Endothelial cell of umbilical vein (primary cell): ENCODE measurements around the gene PLPPR2. TPM values are rescaled to one million over a fixed set of nuclear protein-coding genes. Genes with fewer than 3 reads are reported as not detected.

ENCODE experiments used
- BruUV-seq: library from RNA; stranded (reverse); fragments of 400-500 nt; replicated peaks from 2 replicates; lab custom pipeline; 2021; lab: Mats Ljungman, UMichigan
- CTCF ChIA-PET: fragments of 300-600, 350-600 bp; sonication (Branson Sonifier 250); formaldehyde crosslinking; loops from one replicate; lab custom pipeline; 2021; ENCODE audit warnings: antibody characterized with exemption, inconsistent platforms; lab: Charles Lee
- POLR2A ChIA-PET: fragments of 300-600, 350-600 bp; sonication (Branson Sonifier 250); formaldehyde crosslinking; loops from one replicate; lab custom pipeline; 2021; ENCODE audit warnings: antibody characterized with exemption, inconsistent platforms; lab: Charles Lee
- DNase-seq: peaks from one replicate; pipeline ENCODE4 v3.0.0-alpha.2; 2011; ENCODE audit warnings: low read depth, low spot score
- FAIRE-seq: peaks from 2 replicates; lab custom pipeline; 2011; peaks lifted over from hg19 to GRCh38; lab: Jason Lieb, UNC
- H2AFZ ChIP-seq: 2 replicates; pipeline ENCODE4 v1.6.0; 2012; ENCODE audit warnings: low read depth, low read length, control low read depth, inconsistent platforms
- H3K27ac ChIP-seq: 2 replicates; pipeline ENCODE4 v1.5.1; 2011; ENCODE audit warnings: low read depth, mild to moderate bottlenecking, control low read depth, low read length, moderate library complexity; ENCODE audit not compliant: insufficient read depth
- H3K27me3 ChIP-seq, 2 experiments: 2 replicates each; pipeline versions ENCODE4 v1.6.0 to v1.6.1; 2011; ENCODE audit warnings: low read length in 2 of 2, mixed read lengths in 1 of 2; ENCODE audit not compliant: control insufficient read depth in 2 of 2, insufficient read depth in 2 of 2
- H3K36me3 ChIP-seq, 2 experiments: 2 replicates in 1 of 2; 3 replicates in 1 of 2; pipeline ENCODE4 v1.5.1; 2011; ENCODE audit warnings: low read length in 2 of 2, mild to moderate bottlenecking in 1 of 2, moderate library complexity in 1 of 2; ENCODE audit not compliant: control insufficient read depth in 2 of 2, insufficient read depth in 2 of 2; ENCODE audit errors: extremely low read depth in 1 of 2
- H3K4me1 ChIP-seq: 3 replicates; pipeline ENCODE4 v1.5.1; 2011; ENCODE audit warnings: mild to moderate bottlenecking, low read length; ENCODE audit not compliant: control insufficient read depth, insufficient read depth; ENCODE audit errors: extremely low read depth
- H3K4me2 ChIP-seq: 2 replicates; pipeline ENCODE4 v1.6.1; 2011; ENCODE audit warnings: low read length, control low read depth, mixed read lengths; ENCODE audit not compliant: insufficient read depth
- H3K4me3 ChIP-seq, 3 experiments: fragments of 200-600 bp in 1 of 3; sonication (generic), shearing (Covaris generic) in 1 of 3; replicated peaks in 1 of 3; 2 replicates each; pipeline ENCODE4 v1.5.1; 2011 to 2016; ENCODE audit warnings: control low read depth in 3 of 3, low read length in 3 of 3, mild to moderate bottlenecking in 2 of 3, inconsistent platforms in 1 of 3, low read depth in 1 of 3, moderate library complexity in 1 of 3; ENCODE audit not compliant: insufficient read depth in 1 of 3
- H3K79me2 ChIP-seq: 2 replicates; pipeline ENCODE4 v1.6.0; 2012; ENCODE audit warnings: low read length, inconsistent platforms; ENCODE audit not compliant: control insufficient read depth, insufficient read depth
- H3K9ac ChIP-seq: replicated peaks from 2 replicates; pipeline ENCODE3; 2011; ENCODE audit warnings: low read length, control low read depth; ENCODE audit not compliant: insufficient read depth; ENCODE audit errors: extremely low read depth
- H3K9me1 ChIP-seq: replicated peaks from 3 replicates; pipeline ENCODE4 v1.6.0; 2011; ENCODE audit warnings: mild to moderate bottlenecking, low read length; ENCODE audit not compliant: control insufficient read depth, insufficient read depth; ENCODE audit errors: extremely low read depth
- H3K9me3 ChIP-seq: replicated peaks from 2 replicates; pipeline ENCODE4 v1.5.1; 2012; ENCODE audit warnings: low read length, inconsistent platforms; ENCODE audit not compliant: control insufficient read depth, insufficient read depth
- H4K20me1 ChIP-seq: replicated peaks from 2 replicates; pipeline ENCODE3; 2011; ENCODE audit warnings: mild to moderate bottlenecking, low read length; ENCODE audit not compliant: control insufficient read depth, insufficient read depth; ENCODE audit errors: extremely low read depth
- POLR2AphosphoS5 ChIP-seq: IDR thresholded peaks from 2 replicates; pipeline ENCODE4 v1.6.1; 2012; ENCODE audit warnings: low read depth, mild to moderate bottlenecking, control low read depth, low read length, moderate library complexity; ENCODE audit not compliant: insufficient read depth
- dilution Hi-C: fragments of 300-500 bp; cut with MboI; formaldehyde crosslinking; loops from one replicate; pipeline ENCODE4 v1.15.0; 2019; ENCODE audit warnings: low sequenced_read_pairs; ENCODE audit not compliant: extremely low pct_ligation_motif_present
- intact Hi-C: fragments of 100-400 bp; cut with micrococcal nuclease; formaldehyde crosslinking; loops from one replicate; pipeline ENCODE4 v1.10.0; 2022
- polyA plus RNA-seq, 4 experiments: library from polyadenylated mRNA; depleted of rRNA in 3 of 4; stranded (reverse) in 3 of 4; unstranded in 1 of 4; fragments of >200 nt; gene quantifications; 2 replicates each; pipeline versions ENCODE4 v1.2.1 to v1.2.3, GENCODE V29; 2011 to 2012; ENCODE audit warnings: missing spikeins in 1 of 4
- total RNA-seq: library from RNA; stranded (reverse); gene quantifications from 2 replicates; pipeline ENCODE4 v1.2.3, GENCODE V29; 2021
- TF ChIP-seq, protein P1 (sequence below): IDR thresholded peaks from 2 replicates; pipeline ENCODE4 v1.6.1; 2011; ENCODE audit not compliant: insufficient read depth, insufficient read length
- TF ChIP-seq, protein P2 (sequence below), 2 donors: IDR thresholded peaks; 1 replicate in 1 of 2; 2 replicates in 1 of 2; pipeline ENCODE4 v1.5.1; 2011; ENCODE audit warnings: low read length in 2 of 2, mild to moderate bottlenecking in 2 of 2, moderate library complexity in 2 of 2, control low read depth in 1 of 2, inconsistent platforms in 1 of 2, low read depth in 1 of 2; ENCODE audit not compliant: insufficient read depth in 1 of 2; ENCODE audit errors: extremely low read depth in 1 of 2

PLPPR2 gene
- total and polyA plus RNA-seq, 2 donors (not counting 3 experiments of a cell fraction or from before 2014, with no cell fraction given) = 23.7 to 28.7 TPM

DNA sequence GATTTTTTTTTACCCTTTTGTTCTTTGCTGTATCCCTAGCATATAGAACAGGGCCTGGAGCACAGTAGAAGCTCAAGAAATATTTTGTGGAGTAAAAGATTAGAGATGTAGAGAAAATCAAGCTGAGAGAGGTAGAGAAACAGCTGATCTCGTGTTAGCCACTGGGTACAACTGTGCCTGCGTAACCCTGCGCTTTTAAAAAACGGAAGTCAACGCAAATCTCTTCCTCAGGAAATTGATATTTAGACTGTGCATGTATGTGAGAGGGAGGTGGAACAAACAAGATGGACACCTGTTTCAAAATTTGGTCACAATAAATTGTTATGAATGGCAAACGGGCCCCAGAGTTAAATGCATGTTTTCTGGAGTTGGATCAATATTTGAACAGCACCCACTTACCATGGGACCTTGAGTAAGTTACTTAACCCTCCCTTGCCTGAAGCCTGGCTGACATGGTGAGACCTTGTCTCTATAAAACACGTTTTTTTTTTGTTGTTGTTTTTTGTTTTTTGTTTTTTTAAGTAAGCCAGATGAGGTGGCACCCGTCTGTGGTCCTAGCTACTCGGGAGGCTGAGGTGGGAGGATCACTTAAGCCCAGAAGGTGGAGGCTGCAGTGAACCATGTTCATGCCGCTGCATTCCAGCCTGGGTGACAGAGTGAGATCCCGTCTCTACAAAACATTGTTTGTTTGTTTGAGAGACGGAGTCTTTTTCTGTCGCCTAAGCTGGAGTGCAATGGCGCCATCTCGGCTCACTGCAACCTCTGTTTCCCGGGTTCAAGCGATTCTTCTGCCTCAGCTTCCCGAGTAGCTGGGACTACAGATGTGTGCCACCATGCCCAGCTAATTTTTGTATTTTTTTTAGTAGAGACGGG lies 32.2 kb downstream of the PLPPR2 start:
- no peak for TF ChIP-seq POLR2AphosphoS5
- TF ChIP-seq, protein P1, sequence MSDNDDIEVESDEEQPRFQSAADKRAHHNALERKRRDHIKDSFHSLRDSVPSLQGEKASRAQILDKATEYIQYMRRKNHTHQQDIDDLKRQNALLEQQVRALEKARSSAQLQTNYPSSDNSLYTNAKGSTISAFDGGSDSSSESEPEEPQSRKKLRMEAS = no peak
- TF ChIP-seq, protein P2, sequence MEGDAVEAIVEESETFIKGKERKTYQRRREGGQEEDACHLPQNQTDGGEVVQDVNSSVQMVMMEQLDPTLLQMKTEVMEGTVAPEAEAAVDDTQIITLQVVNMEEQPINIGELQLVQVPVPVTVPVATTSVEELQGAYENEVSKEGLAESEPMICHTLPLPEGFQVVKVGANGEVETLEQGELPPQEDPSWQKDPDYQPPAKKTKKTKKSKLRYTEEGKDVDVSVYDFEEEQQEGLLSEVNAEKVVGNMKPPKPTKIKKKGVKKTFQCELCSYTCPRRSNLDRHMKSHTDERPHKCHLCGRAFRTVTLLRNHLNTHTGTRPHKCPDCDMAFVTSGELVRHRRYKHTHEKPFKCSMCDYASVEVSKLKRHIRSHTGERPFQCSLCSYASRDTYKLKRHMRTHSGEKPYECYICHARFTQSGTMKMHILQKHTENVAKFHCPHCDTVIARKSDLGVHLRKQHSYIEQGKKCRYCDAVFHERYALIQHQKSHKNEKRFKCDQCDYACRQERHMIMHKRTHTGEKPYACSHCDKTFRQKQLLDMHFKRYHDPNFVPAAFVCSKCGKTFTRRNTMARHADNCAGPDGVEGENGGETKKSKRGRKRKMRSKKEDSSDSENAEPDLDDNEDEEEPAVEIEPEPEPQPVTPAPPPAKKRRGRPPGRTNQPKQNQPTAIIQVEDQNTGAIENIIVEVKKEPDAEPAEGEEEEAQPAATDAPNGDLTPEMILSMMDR (IDR thresholded peaks at IDR 0.05; ENCODE audit: extremely low read depth in 1 of 2, insufficient read depth in 1 of 2, low read depth in 1 of 2, low read length in 2 of 2) = no peak

More for the DNA sequence above, 32.2 kb downstream of the PLPPR2 start:
- no peak overlapping the region for H3K4me3 ChIP-seq
- dilution Hi-C loops = no loop called here
- no peak for FAIRE-seq
- no peak overlapping the region for H3K9ac ChIP-seq
- H3K9me3 ChIP-seq = no peaks in the 10 kb centered on the region
- H3K36me3 ChIP-seq = no peaks in the 10 kb centered on the region
- ChIA-PET POLR2A (interaction anchor here (0.6 kb wide), 1 partner anchor 158 kb away, joined by 3 read pairs; no protein-coding TSS in a partner anchor), CTCF (interaction anchor here (0.6 to 2.0 kb wide), 8 partner anchors 10 to 95 kb away, joined by 3 to 7 read pairs (median 4); partner anchors contain the start of genes ODAD3 and PRKCSH)
- H3K4me2 ChIP-seq = no peak overlapping the region
- peaks cover 14% of the 10 kb centered on the region for H3K4me1 ChIP-seq
- H4K20me1 ChIP-seq = no peaks in the 10 kb centered on the region
- DNase-seq = no peak
- H3K79me2 ChIP-seq = no peaks in the 10 kb centered on the region
- H2AFZ ChIP-seq = no peak overlapping the region
- no peaks in the 10 kb centered on the region for H3K9me1 ChIP-seq
- intact Hi-C loops = no loop called here
- no TSS peak for BruUV-seq
- H3K27me3 ChIP-seq = no peaks in the 10 kb centered on the region
- no peak overlapping the region for H3K27ac ChIP-seq
